Loucy (cell line): ENCODE data around the gene SMS.

Experiments
- EZH2phosphoT487 ChIP-seq: fragments of 200-600 bp; IDR thresholded peaks from 2 replicates; pipeline ENCODE4 v1.6.1; 2018; ENCODE audit warnings: antibody characterized with exemption, mild to moderate bottlenecking, moderate library complexity, borderline replicate concordance
- TF ChIP-seq, protein P1 (sequence below): fragments of 200-600 bp; sonication (generic); conservative IDR thresholded peaks from 2 replicates; pipeline ENCODE4 v1.5.1; 2014; ENCODE audit warnings: mild to moderate bottlenecking, antibody characterized with exemption, low read length

DNA sequence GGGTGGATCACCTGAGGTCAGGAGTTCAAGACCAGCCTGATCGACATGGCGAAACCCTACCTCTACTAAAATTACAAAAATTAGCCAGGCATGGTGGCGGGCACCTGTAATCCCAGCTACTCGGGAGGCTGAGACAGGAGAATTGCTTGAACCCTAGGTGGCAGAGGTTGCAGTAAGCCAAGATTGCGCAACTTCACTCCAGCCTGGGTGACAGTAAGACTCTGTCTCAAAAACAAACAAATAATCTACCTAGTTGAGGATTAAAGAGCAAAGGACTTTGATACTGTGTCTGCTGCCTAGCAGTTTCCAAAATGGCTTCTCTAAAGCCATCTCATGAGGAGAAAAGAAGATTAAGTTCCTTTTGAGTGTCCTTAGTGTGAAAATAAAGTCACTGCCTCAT, 37.8 kb downstream of the SMS start:
- TF ChIP-seq, protein P1, sequence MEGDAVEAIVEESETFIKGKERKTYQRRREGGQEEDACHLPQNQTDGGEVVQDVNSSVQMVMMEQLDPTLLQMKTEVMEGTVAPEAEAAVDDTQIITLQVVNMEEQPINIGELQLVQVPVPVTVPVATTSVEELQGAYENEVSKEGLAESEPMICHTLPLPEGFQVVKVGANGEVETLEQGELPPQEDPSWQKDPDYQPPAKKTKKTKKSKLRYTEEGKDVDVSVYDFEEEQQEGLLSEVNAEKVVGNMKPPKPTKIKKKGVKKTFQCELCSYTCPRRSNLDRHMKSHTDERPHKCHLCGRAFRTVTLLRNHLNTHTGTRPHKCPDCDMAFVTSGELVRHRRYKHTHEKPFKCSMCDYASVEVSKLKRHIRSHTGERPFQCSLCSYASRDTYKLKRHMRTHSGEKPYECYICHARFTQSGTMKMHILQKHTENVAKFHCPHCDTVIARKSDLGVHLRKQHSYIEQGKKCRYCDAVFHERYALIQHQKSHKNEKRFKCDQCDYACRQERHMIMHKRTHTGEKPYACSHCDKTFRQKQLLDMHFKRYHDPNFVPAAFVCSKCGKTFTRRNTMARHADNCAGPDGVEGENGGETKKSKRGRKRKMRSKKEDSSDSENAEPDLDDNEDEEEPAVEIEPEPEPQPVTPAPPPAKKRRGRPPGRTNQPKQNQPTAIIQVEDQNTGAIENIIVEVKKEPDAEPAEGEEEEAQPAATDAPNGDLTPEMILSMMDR, result no peak
- no peak for TF ChIP-seq EZH2phosphoT487
